CD4-positive, alpha-beta T cell (primary cell): ENCODE data around the gene HNRNPAB. TPM values are rescaled to one million over a fixed set of nuclear protein-coding genes. Genes with fewer than 3 reads are reported as not detected.

ENCODE experiments used
- ATAC-seq: fragments of 200-7000 bp; cut with Tn5 transposase; one replicate; pipeline ENCODE4 v1.10.0; 2022; ENCODE audit warnings: mild to moderate bottlenecking; ENCODE audit not compliant: poor library complexity
- CTCF ChIA-PET: fragments of 350-600 bp; sonication (Branson Sonifier 250); formaldehyde crosslinking; loops from one replicate; lab custom pipeline; 2021; ENCODE audit warnings: antibody characterized with exemption, inconsistent platforms; lab: Charles Lee
- POLR2A ChIA-PET: fragments of 350-600 bp; sonication (Branson Sonifier 250); formaldehyde crosslinking; loops from one replicate; lab custom pipeline; 2021; ENCODE audit warnings: antibody characterized with exemption, inconsistent platforms; lab: Charles Lee
- DNase-seq, 14 experiments: peaks; one replicate each; pipeline ENCODE4 v3.0.0-alpha.2; 2013 to 2020; ENCODE audit warnings: mixed read lengths in 2 of 14
- H3K27ac ChIP-seq, 2 donors: one replicate each; pipeline versions ENCODE4 v1.5.1 to v1.7.0; 2013; ENCODE audit warnings: low read length in 2 of 2, low read depth in 1 of 2, mild to moderate bottlenecking in 1 of 2
- H3K27me3 ChIP-seq, 2 experiments: 1 replicate in 1 of 2; 2 replicates in 1 of 2; pipeline versions ENCODE4 v1.6.1 to v1.7.0; 2013; ENCODE audit warnings: low read length in 2 of 2, control low read depth in 1 of 2, mild to moderate bottlenecking in 1 of 2, moderate library complexity in 1 of 2; ENCODE audit not compliant: insufficient read depth in 2 of 2, control insufficient read depth in 1 of 2
- H3K36me3 ChIP-seq: one replicate; pipeline ENCODE4 v1.6.1; 2013; ENCODE audit warnings: low read length, control low read depth; ENCODE audit not compliant: insufficient read depth
- H3K4me1 ChIP-seq: one replicate; pipeline ENCODE4 v1.6.1; 2013; ENCODE audit warnings: low read length, control low read depth; ENCODE audit not compliant: insufficient read depth
- H3K4me3 ChIP-seq: one replicate; pipeline ENCODE4 v1.5.1; 2013; ENCODE audit warnings: mild to moderate bottlenecking, low read length, moderate library complexity
- H3K9me3 ChIP-seq, 2 experiments: 1 replicate in 1 of 2; 2 replicates in 1 of 2; pipeline versions ENCODE4 v1.6.1 to v1.7.0; 2013; ENCODE audit warnings: low read length in 2 of 2, mild to moderate bottlenecking in 2 of 2, control low read depth in 1 of 2, moderate library complexity in 1 of 2; ENCODE audit not compliant: control insufficient read depth in 1 of 2, insufficient read depth in 1 of 2
- H3K27ac Mint-ChIP-seq: one replicate; pipeline ENCODE4 v1.8.0; 2020; ENCODE audit warnings: mixed read lengths
- H3K27me3 Mint-ChIP-seq: one replicate; pipeline ENCODE4 v1.8.0; 2021; ENCODE audit warnings: mixed read lengths
- H3K36me3 Mint-ChIP-seq: one replicate; pipeline ENCODE4 v1.8.0; 2021; ENCODE audit warnings: low read depth, mixed read lengths
- H3K4me1 Mint-ChIP-seq: one replicate; pipeline ENCODE4 v1.8.0; 2021; ENCODE audit warnings: low read depth, mixed read lengths
- H3K4me3 Mint-ChIP-seq: one replicate; pipeline ENCODE4 v1.8.0; 2020; ENCODE audit warnings: mild to moderate bottlenecking, mixed read lengths
- H3K9me3 Mint-ChIP-seq: one replicate; pipeline ENCODE4 v1.8.0; 2020; ENCODE audit warnings: mixed read lengths
- CTCF ChIP-seq: fragments of 200-600 bp; IDR thresholded peaks from one replicate; pipeline ENCODE4 v1.8.0; 2022; ENCODE audit warnings: antibody characterized with exemption, mild to moderate bottlenecking
- intact Hi-C, 2 experiments: fragments of 100-400 bp; cut with DNase I in 1 of 2; cut with micrococcal nuclease in 1 of 2; formaldehyde crosslinking; loops; one replicate each; pipeline versions ENCODE4 v1.15.1 to v1.9.0; 2023 to 2025; cut with DNase I, micrococcal nuclease
- total RNA-seq, 174 experiments: library from RNA in 2 of 174; stranded (reverse) in 2 of 174; gene quantifications; one replicate each; pipeline ENCODE4 v1.2.3 and lab custom pipeline; 2021 to 2026

HNRNPAB gene
- total RNA-seq, 2 experiments from 2014 or later, result 63.6 to 68.9 TPM

GRCh38 chr5:178216779-178217178 is 12.4 kb downstream of the HNRNPAB start:
- TF ChIP-seq CTCF, result no peak
- Mint-ChIP-seq H3K9me3 (no peaks in the 10 kb centered on the region), H3K36me3 (peaks cover 85% of the 10 kb centered on the region), H3K27ac (no peak overlapping the region), H3K27me3 (no peaks in the 10 kb centered on the region), H3K4me1 (peaks cover 14% of the 10 kb centered on the region), H3K4me3 (no peak overlapping the region)
- ChIA-PET POLR2A (interaction anchor here (1.0 to 2.0 kb wide), 2 partner anchors 12 to 32 kb away, joined by 3 to 14 read pairs; partner anchors contain the start of gene HNRNPAB), CTCF (no interaction called here)
- Histone ChIP-seq H3K9me3 (no peaks in the 10 kb centered on the region), H3K4me1 (peaks cover 15% of the 10 kb centered on the region), H3K27ac (no peak overlapping the region), H3K27me3 (no peaks in the 10 kb centered on the region), H3K4me3 (no peak overlapping the region), H3K36me3 (peaks cover 70% of the 10 kb centered on the region)
- DNase-seq (no peak), ATAC-seq (no peak)
- intact Hi-C loops, result no loop called here

GRCh38 chr5:178218237-178218776 is 14.0 kb downstream of the HNRNPAB start:
- peak overlapping the region; percentile 33 for H3K27ac Mint-ChIP-seq
- Histone ChIP-seq H3K9me3 (no peaks in the 10 kb centered on the region), H3K36me3 (peaks cover 70% of the 10 kb centered on the region), H3K4me1 (peaks cover 16% of the 10 kb centered on the region), H3K4me3 (no peak overlapping the region), H3K27me3 (no peaks in the 10 kb centered on the region), H3K27ac (no peak overlapping the region)
- DNase-seq, result no peak
- TF ChIP-seq CTCF, result no peak
- POLR2A ChIA-PET, result no interaction called here
- peaks cover 23% of the 10 kb centered on the region for H3K4me1 Mint-ChIP-seq
- CTCF ChIA-PET, result no interaction called here
- intact Hi-C loops, result no loop called here
- H3K4me3 Mint-ChIP-seq, result no peak overlapping the region
- no peak for ATAC-seq
- H3K36me3 Mint-ChIP-seq, result peaks cover 81% of the 10 kb centered on the region
- H3K9me3 Mint-ChIP-seq, result no peaks in the 10 kb centered on the region
- H3K27me3 Mint-ChIP-seq, result no peaks in the 10 kb centered on the region

GRCh38 chr5:178218827-178219226 is 14.5 kb downstream of the HNRNPAB start:
- Mint-ChIP-seq H3K4me1 (peaks cover 23% of the 10 kb centered on the region), H3K4me3 (no peak overlapping the region), H3K9me3 (no peaks in the 10 kb centered on the region), H3K27me3 (no peaks in the 10 kb centered on the region), H3K27ac (peak overlapping the region; percentile 33), H3K36me3 (peaks cover 76% of the 10 kb centered on the region)
- ATAC-seq (no peak), DNase-seq (no peak)
- ChIA-PET CTCF (no interaction called here), POLR2A (no interaction called here)
- Histone ChIP-seq H3K4me3 (no peak overlapping the region), H3K27ac (no peak overlapping the region), H3K4me1 (peaks cover 16% of the 10 kb centered on the region), H3K36me3 (peaks cover 69% of the 10 kb centered on the region), H3K9me3 (no peaks in the 10 kb centered on the region), H3K27me3 (no peaks in the 10 kb centered on the region)
- TF ChIP-seq CTCF, result no peak
- intact Hi-C loops, result no loop called here
